Muscle of back (tissue), 13 donors: ENCODE data around the gene CDHR4. TPM values are rescaled to one million over a fixed set of nuclear protein-coding genes. Genes with fewer than 3 reads are reported as not detected.
A peak's percentile ranks its signal among the peaks of the same experiment; 100 is the strongest.
"Not testable (repeated sequence)": the region's sequence is repeated elsewhere in the genome, so short reads cannot be mapped to it uniquely, and the experiment has no call there.

Source experiments
- DNase-seq, 3 donors: peaks; one replicate each; pipeline versions ENCODE4 v3.0.0 to v3.0.0-alpha.2; 2013
- long read RNA-seq, 9 donors: transcript quantifications; one replicate each; lab custom pipeline, GENCODE V29; 2026
- polyA plus RNA-seq, 10 donors: library from polyadenylated mRNA; unstranded; fragments of 120-200 nt; gene quantifications; one replicate each; pipeline ENCODE4 v1.2.1, GENCODE V29; 2013; ENCODE audit not compliant: insufficient read length in 10 of 10

The CDHR4 gene, protein sequence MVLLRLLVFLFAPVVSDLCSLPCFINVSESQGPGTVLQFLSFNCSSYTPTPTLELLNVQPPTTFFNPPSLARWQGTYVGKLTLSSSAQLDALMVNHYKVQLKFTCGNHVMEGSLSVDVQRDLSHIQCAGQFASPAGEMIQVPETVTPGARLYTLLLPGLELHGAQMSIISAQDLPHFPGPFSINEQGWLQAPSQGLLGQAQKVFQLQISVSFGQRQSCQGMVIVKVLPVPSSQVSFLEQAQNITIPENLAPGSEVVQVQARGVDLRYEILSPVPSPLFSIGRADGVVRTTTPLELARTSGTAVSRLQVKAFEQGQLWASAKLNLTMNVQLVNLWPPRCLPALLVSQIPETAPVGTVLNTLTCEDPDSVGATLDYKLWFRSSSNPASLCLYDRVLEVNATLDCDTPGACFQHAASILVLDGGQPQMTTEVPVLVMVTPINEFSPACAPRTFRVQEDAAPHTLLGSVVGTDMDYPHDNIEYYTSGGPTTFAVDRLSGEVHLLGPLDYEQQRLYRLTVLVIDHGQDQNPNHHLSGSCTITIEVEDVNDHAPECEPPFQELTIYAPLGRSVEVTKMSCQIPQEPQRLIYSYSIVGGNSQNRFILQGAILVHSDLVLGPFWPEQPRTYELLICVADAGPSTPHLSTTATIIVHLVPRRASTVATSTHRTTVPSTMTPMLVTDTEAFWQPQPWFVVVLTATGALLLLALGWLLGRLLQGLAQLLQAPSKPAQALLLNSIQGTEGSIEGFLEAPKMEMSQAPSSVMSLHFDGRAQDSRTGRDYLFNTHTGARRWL
- polyA plus RNA-seq = under 1 TPM in 4 of 10 donors, not detected in 6; 0.10 to 0.45 (median 0.19) TPM
- long read RNA-seq, donor 1 = 0 reads
- long read RNA-seq, donor 2 = 0 reads
- long read RNA-seq, donor 3 = 0 reads
- long read RNA-seq, donor 4 = 0 reads
- long read RNA-seq, donor 5 = 0 reads
- long read RNA-seq, donor 6 = 0 reads
- long read RNA-seq, donor 7 = 0 reads
- long read RNA-seq, donor 8 = 0 reads
- long read RNA-seq, donor 9 = 0 reads

DNA sequence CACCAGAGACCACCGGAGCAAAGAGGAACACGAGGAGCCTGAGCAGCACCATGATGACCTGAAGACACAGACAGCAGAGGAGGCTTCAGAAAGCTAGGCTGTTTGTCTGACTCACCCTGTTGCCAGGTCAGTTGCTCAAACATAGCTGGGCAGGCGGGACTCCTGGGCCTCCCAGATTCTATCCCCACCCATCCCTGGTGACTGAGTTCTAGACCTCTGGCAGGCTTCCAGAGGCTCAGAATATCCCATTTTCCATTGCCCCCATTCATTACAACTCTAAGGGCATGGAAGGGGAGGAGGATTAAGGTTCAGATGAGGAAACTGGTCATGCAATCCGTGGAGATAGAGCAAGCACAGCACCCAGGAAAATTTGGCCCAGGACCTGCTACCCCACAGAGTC, at the start of gene CDHR4:
Gene CDHR4, minus strand, starts transcription at position 113 of the 400 bp plus-strand sequence. Its CDS starts 61 bp downstream, at position 52.
- DNase-seq = no peak

DNA sequence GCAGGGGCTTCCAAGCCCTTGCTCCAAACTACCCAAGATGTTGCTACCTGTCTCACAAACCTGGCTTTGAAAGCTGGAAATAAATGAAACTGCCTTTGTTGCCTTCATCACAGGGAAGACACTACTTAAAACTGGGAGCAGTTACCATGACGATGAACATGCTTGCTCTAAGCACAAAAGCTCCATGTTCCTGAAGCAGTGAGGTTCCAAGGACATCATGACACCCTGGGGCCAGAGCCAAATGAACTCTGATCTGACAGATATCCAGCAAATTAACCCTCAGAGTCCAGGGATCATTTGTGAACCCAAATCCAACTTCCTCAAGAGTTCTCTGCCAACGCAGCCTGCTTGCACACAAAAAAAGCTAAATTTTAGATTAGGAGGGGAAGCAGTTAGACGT, 46.0 kb upstream of the CDHR4 start:
- no peak for DNase-seq

DNA sequence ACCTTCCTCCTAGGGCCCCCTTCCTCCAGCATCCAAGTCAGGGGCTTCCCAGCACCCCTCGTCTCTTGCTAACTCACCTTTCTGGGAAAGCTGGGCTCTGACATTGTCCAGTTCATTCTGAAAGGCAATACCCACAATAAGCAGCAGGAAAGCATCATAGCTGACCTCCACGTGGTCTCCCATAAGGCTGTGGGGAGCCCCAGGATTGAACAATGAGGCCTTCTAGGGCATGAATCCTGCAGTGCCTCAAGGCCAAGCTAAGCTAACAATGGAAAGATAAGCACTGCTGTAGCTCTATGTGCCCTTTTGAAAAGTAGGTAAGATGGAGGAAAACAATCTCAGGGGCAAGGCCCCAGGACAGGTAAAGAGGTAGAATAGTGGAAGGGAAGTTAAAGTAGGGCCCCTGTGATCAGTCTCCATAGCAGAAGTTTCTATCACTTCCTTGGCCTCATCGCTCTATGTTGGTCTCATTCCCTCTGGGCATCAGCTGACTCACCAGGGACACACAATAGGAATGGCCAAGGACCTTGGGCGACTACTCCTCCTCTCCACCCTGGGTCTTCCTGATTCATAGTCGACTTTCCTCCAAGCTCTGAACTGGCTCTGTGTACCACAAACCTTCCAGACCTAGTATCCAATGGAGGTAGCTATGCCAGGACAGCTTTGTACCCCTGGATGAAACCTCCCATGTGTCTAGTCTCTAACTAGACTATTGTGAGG, 45.0 kb upstream of the CDHR4 start:
- no peak for DNase-seq

DNA sequence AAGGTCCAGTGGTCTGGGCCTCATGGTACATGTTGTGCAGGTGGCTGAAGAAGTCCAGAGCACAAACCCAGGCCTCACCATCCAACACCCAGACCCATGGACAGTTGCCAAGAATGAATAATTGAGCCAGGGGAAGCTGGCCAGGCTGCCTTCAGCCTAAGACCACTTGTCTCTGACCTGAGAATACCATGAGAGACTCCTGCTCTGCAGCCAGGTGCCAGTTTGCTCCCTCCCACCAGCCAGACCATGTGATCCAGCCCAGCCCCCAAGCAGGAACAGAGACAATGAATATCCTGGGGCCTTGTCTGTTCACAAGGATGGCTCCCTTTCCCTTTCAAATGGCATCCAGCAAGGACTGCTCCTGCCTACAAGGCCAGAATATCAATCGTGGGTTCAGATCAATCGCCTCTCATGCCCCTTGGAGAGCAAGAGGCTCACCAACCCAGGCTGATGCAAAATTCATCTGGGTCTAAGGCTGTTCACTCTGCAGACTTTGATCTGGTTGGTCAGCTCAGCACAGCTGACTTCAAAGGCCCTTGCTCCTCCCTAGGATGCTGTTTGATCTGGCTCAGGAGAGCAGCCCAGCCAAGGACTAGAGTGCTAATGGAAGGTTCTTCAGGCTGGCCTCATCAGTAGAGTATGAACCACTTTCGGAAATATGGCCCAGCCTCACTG, 43.3 kb upstream of the CDHR4 start:
- DNase-seq = no peak

DNA sequence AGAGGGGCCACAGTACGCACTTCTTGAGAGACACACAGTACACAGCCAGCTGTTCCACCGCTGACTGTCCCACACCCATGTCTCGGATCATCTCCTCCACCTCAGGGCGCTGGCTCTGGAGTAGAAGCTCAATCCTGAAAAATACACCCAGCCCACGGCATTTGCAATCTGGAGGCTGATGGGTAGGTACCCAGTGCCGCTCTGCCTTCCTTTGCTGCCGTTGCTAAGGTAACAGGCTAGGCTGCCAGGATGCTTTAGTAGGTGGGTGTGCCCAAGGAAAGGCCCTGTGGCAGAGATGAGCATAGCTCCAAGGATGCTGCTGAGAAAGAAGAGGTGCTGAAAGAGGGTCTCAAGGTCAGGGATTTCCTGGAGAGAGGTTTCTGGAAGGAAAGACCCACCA, 42.1 kb upstream of the CDHR4 start:
- DNase-seq = no peak

DNA sequence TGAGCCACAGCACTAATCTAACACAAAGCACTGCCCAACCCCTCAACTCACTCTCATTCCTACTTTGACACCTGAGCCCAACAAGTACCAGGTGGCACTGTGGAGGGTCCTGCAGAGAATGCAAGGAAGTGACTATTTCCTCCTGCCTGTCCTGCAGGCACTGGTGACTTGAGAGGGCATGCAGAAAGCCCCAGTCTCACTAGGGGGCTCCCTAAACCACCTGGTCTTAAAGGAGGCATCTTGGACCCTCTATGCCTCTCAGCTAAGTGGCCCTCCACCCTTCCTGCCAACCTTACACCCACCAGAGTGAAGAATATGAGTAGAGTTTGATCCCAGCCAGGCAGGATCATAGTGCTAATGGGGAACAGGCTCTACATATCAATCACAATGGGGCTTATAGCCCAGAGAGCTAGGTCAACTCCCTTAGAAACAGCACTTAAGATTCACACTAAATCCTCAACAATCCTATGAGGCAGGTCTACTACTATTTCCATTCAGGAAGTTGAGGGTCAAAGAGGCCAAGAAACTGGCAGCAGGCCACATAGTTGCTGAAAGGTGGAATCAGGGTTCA, 41.5 kb upstream of the CDHR4 start:
- DNase-seq = peak in 1 of 3 donors; percentile 43

DNA sequence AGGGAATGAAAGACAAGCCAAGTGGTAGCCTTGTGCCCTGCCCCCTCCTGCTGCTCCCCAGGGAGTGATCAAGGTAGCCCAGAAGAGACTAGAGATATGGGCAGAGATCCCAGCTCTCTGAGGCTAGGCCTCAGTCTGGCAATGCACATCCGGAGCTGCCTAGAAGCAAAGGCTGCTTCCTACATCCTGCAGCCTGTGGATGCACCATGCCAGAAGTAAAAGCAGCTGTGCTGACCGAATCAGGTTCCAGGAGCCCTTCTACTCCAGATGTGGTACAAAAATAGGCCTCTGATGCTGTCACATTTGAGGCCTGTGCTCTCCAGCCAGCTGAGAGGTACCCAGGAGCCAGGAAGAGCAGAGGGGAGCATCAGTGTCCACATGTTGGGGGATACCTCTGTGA, 40.7 kb upstream of the CDHR4 start:
- DNase-seq = peak in 2 of 3 donors; percentile 43 to 91

DNA sequence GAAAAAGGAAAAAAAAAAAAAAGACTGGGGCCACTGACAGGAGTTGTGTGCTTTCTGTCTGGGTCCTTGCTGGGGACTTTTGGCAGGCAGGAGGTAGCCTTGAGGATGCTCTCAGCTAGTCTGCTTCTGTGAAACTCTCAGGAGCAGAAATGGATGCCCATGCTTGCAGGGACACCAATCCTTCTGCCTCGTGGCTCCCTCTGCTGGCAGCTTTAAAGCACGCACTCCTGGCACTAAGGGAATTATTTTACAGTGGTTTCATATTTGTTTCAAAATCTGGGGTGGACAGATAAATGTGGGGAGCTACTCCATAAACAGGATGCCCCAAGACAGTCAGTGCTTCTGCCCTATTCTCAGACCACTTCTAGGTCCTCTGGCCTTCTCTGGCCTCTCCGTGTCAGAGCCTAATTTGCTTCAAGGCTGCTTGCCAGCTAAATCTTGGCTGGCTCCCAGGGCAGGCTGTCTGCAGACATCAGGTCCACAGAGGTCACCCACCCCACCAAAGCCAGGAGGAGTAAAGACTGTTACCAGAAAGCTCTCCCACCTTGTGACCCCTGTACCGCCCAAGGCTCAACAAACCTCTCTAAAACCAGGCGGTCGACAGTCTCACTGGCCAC, 39.6 kb upstream of the CDHR4 start:
- DNase-seq = peak; percentile 76 to 93 (median 90)

DNA sequence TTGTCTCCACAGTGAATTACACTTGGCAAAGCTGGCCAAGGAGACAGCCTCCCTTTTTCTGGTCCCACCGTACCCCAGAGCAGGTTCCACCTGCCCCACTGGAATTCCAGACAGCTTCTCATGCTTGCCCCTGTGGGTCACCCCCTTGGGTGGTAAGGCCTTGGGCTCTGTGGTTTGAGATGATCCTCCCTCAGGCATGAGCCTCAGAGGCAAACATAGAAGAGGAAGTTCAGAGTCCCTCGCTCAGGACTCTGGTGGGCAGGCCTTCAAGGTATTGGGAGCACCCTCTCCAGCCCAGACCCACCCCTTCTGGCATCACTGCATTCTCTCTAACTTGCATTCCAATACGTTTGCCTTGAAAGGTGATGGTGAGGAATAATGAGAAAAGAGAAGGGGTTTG, 31.7 kb upstream of the CDHR4 start:
- no peak for DNase-seq

DNA sequence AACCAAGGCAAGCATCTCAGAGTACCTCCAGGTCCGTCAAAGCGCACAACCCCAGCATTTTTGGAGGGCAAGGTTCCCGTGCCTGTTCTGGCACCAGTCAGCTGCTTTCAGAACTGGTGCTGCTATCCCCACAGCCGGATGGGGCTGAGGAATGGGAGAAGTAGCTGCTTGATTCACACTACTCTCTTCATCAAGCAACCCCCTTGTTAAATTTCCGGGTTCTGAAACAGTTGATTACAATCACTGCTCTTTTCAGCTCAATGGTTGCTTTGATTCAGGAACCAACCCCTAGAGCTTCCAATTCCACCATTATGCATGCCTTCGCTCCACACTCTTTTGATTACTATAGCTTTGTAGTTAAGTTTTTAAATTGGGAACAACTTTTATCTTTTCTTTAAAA, 26.3 kb upstream of the CDHR4 start:
- DNase-seq = no peak

DNA sequence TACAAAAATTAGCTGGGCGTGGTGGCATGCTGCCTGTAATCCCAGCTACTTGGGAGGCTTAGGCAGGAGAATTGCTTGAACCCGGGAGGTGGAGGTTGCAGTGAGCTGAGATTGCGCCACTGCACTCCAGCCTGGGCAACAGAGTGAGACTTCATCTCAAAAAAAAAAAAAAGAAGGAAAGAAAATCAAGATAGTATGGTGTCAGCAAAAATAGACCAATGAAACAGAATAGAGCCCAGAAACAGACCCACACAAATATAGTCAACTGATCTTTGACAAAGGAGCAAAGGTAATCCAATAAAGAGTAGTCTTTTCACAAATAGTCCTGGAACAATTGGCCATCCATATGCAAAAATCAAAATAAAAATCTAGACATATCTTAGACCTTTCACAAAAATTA, 23.5 kb upstream of the CDHR4 start:
- not testable (repeated sequence) for DNase-seq

DNA sequence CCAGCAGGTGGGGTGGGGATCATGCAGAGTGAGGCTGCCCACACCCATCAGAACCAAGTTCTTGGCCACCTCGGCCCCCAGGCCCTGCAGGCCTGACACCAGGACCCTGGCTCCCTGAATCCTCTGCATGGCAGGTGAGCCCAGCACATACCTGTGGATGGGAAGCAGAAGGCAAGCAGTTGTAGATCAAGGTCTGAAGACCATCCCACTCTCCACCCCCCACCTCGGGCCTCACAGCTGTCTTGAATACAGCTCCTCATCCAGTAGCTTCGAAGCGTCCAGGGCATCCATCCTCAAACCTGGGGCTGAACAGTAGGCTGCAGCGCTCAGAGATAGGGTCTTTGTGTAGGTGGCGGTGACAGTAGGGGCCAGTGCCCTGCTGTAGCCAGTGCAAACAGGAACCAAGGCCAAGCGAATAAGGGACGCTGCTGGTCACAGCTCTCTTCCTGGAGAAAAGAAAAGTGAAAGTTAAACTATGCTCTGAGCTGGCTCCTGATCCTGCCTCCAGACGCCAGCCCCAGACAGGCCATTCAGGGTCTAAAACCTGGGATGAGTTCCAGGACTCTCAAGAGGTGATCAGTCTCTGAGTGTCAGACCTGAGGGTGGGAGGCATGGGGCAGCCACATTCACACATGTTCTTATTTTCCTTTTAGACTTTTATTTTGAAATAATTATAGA, 14.0 kb upstream of the CDHR4 start, which contains the start of gene UBA7:
Gene UBA7, minus strand, starts transcription at position 457 of the 678 bp plus-strand sequence. Its CDS starts 166 bp downstream, at position 291.
- peak; percentile 71 to 84 (median 74) for DNase-seq

DNA sequence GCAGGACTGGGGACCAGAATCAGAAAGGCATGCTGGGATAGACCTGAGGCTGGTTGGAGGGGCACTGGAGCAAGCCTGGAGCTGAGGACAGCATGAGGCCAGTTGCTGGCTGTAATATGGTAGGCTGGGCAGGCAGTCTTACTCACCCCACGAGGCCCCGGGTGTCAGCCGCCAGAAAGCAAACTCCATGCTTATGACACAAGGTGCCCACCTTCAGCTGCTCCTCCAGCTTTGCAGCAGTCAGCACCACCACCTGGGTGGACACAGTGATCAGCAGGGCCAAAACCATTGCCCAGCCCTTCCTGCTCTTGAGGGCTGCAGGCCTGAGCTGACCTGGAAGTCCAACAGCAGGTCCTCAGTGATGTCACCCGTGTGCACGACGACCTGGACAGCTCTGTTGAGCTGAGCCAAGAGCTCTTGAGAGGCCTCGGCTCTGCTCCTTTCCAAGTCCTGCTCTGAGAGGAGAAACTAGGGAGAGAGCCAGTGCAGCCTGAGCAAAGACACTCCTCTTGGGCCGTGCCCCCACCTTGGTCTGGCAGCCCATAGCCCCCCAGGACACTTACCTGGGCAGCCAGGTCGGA, 13.3 kb upstream of the CDHR4 start:
- peak in 1 of 3 donors; percentile 26 for DNase-seq

DNA sequence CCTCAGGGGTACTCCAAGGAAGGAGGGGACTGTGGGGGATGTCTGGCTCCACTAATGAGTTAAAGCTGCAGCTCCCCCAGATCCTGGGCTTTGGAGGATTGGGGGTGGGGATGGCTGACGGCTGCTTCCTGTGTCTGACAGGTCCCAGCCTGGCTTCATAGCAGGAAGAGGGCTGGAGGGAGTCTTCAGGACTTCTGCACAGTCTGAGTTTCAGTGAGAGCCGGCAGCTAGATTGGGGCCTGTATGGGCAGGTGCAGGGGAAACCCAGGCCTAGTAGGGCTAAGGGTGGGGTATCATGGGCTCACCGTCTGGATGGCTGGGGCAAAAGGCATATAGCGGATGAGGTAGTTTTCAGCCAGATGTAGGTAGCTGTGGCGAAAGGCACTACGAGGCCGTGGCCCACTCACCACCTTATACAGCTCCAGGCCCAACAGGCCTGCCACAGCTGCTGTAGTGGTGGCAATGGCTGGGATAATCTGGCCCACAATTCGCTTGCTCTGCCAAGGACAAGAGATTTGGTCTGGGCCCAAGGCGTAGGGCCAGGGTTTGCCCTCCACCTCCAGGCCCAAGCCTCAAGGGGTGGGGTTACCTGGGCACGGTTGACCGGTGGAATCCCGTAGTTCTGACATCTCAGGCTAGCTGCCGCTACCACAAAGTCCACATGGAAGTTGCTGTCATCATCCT, 7.9 kb upstream of the CDHR4 start:
- DNase-seq = peak in 1 of 3 donors; percentile 49

DNA sequence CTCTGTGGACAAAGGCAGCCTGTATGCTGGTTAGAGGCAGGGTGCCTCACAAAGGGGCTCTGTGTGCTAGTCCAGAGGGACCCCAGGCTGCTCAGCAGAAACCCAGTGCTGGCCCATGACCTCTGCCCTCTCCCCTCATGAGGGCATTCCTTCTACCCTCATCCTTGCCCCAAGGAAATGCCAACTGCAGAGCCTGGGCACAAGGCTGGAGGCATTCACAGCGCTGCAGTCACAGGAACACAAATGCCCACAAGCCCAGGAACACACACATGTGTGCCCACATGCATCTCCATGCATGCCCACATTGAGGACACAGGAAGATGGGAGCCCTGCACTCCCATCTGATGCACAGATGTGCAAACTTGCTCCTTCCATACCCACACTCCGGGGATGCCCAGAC, 7.2 kb upstream of the CDHR4 start:
- peak in 1 of 3 donors; percentile 15 for DNase-seq

DNA sequence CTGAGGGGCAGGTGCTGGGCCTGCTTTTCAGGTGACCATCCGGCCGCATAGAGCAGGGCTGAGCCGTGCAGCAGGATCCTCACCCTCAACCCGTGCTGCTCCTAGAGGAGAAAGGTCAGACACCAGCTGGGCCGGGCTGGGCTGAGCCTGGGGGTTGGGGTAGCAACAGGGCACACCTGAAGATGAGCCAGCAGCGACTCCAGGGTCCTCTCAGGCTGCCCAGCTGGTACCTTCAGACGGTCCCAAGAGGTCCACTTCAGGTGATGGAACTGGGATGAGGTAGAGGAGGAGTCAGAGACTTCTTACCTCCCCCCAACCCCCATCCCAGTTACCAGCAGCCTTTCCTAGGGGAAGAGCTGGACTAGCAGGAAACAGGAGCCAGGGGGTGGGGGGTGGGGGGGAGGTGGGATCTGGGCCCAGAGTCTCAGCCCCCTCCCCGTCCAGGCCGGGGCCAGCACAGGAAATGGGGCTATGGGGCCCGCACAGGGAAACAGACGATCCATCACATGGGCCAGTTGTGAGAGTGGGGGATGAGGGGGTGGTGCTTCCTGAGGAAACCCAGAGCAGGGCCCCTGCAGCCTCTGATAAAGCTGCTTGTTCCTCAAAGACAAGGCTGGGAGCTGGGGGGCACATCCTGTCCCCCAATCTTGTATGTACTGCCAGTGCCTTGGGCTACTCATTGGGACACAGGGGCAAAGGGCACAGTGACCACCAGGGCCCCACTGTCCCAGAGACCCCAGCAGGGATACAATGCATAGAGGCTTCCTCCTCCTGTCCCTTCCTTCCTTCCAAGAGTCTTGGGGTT, 6.4 kb upstream of the CDHR4 start:
- DNase-seq = peak; percentile 76 to 95 (median 85)

DNA sequence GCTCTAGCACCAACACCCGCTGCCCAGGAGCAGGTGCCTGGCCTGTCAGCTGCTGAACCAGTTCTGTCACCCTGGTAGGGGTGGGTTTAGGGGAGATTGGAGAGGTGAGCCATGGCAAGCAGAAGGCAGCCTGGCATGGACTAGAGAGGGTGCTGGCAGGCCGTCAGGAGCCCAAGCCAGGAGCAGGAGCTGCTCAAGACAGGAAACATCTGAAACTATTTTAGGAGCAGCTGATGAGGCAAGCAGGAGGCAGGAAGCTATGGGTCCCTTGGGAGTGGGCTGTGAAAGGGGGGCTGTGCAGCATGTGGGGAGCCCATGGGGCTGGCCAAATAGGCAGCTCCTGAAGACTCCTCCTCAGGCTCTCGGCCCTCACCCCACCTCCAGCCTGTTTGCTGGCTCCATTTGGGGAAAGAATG, 5.7 kb upstream of the CDHR4 start:
- DNase-seq = peak; percentile 90 to 97 (median 95)
